Measurements from ENCODE around the gene RFTN1.

Gene RFTN1

DNA sequence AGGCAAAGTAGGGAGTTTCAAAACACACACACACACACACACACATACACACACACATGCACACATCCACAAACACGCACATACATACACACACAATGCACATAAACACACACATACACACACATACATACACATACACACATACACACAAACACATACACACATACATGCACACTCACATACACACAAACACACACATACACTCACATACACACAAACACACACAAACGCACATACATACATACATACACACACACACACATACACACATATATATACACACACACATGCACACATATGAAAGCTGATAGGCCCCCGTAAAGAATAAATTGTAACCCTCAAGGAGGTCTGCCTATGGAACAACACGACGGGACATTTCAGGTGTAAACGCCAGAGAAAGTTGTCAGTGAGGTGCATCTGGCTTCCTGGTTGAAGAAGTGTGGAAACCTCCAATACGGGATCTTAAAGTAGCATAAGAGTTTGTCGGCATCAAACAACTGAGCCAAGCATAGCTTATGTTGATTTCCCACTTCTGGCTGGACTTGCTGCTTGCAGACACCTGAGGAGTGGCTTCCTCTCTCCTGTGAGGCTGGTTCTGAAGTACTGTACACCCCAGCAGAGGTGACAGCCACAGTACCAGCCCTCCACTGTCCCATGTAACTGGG lies 5.8 kb downstream of the RFTN1 start:
- Histone ChIP-seq H3K36me3 (ENCODE audit: control insufficient read depth in 1 of 2, insufficient read depth in 2 of 2, low read length in 2 of 2) (no peaks in the 10 kb centered on the region), H3K27ac (ENCODE audit: low read depth, low read length) (no peak overlapping the region), H3K27me3 (ENCODE audit: control insufficient read depth in 1 of 2, insufficient read depth in 2 of 2, low read length in 2 of 2) (peaks cover 2 to 10% of the 10 kb centered on the region in 2 donors), H3K4me1 (ENCODE audit: control insufficient read depth in 1 of 2, insufficient read depth in 2 of 2, low read length in 2 of 2) (peaks cover 18 to 25% of the 10 kb centered on the region in 2 donors), H3K9me3 (ENCODE audit: control insufficient read depth in 1 of 2, low read length in 2 of 2) (no peaks in the 10 kb centered on the region), H3K9ac (ENCODE audit: low read depth in 1 of 2, low read length in 2 of 2) (no peak overlapping the region), H3K4me3 (ENCODE audit: low read depth in 1 of 2, low read length in 2 of 2) (no peak overlapping the region)

DNA sequence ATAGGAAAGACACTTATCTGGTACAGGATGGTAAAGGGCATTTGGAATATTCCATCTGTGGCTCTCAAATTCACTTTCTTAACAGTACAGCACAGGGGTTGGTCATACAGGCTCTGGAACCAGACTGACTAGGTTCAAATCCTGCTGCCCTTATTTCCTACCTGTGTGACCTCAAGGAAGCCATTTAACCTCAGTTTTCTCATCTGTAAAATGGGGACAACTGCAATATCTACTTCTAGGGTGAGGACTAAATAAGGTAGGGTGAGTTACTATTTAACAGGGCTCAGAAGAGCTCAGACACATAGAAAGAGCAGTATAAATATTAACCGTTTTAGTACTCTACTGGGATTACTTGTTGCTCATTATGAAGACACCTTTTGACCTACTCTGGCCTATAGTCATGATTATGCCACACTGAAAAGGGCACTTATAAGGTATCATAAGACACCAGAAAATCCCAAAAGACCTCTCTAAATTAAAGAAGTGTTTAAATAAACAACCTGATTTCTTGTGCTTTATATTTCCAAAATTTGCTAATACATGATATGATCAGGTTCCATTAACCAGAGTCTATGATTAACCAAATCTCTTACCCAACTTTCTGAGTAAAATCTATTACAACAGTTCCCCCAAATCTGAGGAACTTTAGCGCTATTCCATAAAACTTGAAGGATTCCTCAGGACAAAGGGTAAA lies 6.5 kb downstream of the RFTN1 start:
- no peak overlapping the region for H3K9ac ChIP-seq (ENCODE audit: low read depth in 1 of 2, low read length in 2 of 2)
- peaks cover 18 to 25% of the 10 kb centered on the region in 2 donors for H3K4me1 ChIP-seq (ENCODE audit: control insufficient read depth in 1 of 2, insufficient read depth in 2 of 2, low read length in 2 of 2)
- H3K36me3 ChIP-seq (ENCODE audit: control insufficient read depth in 1 of 2, insufficient read depth in 2 of 2, low read length in 2 of 2): no peaks in the 10 kb centered on the region
- no peak overlapping the region for H3K27ac ChIP-seq (ENCODE audit: low read depth, low read length)
- H3K9me3 ChIP-seq (ENCODE audit: control insufficient read depth in 1 of 2, low read length in 2 of 2): no peaks in the 10 kb centered on the region
- no peak overlapping the region for H3K4me3 ChIP-seq (ENCODE audit: low read depth in 1 of 2, low read length in 2 of 2)
- peaks cover 0 to 5% of the 10 kb centered on the region in 2 donors for H3K27me3 ChIP-seq (ENCODE audit: control insufficient read depth in 1 of 2, insufficient read depth in 2 of 2, low read length in 2 of 2)

DNA sequence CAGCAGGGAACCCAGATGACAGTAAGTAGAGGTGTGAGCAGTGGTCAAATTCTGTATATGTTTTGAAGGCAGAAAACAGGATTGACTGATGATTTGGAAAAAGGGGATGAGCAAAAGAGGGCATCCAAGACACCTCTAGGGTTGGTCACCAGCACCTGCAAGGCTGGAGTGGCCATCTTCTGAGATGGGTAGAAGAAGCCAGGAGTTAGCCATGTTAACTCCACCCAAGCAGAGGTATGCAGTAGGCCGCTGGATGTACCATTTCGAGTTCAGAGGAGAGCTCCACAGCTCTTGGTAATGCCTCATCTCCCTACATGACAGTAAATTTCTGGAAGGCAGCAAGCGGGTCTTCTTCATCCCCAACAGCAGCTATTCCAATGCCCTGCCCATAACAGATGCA lies 7.0 kb downstream of the RFTN1 start:
- peaks cover 0 to 5% of the 10 kb centered on the region in 2 donors for H3K27me3 ChIP-seq (ENCODE audit: control insufficient read depth in 1 of 2, insufficient read depth in 2 of 2, low read length in 2 of 2)
- no peaks in the 10 kb centered on the region for H3K36me3 ChIP-seq (ENCODE audit: control insufficient read depth in 1 of 2, insufficient read depth in 2 of 2, low read length in 2 of 2)
- H3K9me3 ChIP-seq (ENCODE audit: control insufficient read depth in 1 of 2, low read length in 2 of 2): no peaks in the 10 kb centered on the region
- H3K27ac ChIP-seq (ENCODE audit: low read depth, low read length): no peak overlapping the region
- no peak overlapping the region for H3K4me3 ChIP-seq (ENCODE audit: low read depth in 1 of 2, low read length in 2 of 2)
- peaks cover 18 to 25% of the 10 kb centered on the region in 2 donors for H3K4me1 ChIP-seq (ENCODE audit: control insufficient read depth in 1 of 2, insufficient read depth in 2 of 2, low read length in 2 of 2)
- H3K9ac ChIP-seq (ENCODE audit: low read depth in 1 of 2, low read length in 2 of 2): no peak overlapping the region

DNA sequence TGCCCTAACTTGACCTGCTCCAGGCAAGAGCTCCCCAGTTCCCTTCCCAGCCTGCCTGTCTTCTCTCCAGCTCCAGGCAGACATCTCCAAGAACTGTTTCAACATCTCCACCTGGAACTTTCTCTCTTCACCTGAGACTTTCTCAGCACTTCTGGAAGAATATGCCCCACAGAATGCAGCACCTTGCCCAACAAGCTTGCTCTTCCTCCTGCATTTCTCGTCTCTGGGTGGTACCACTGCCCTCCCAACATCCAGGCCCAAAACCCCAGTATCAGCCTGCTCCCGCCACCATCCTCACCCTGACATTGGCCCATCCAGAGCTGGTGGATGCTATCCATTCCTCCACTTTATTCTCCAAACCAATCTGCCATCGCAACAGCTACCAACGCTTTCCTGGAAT lies 8.8 kb downstream of the RFTN1 start:
- Histone ChIP-seq H3K9ac (ENCODE audit: low read depth in 1 of 2, low read length in 2 of 2) (no peak overlapping the region), H3K9me3 (ENCODE audit: control insufficient read depth in 1 of 2, low read length in 2 of 2) (no peaks in the 10 kb centered on the region), H3K27me3 (ENCODE audit: control insufficient read depth in 1 of 2, insufficient read depth in 2 of 2, low read length in 2 of 2) (no peaks in the 10 kb centered on the region), H3K4me1 (ENCODE audit: control insufficient read depth in 1 of 2, insufficient read depth in 2 of 2, low read length in 2 of 2) (peaks cover 14 to 16% of the 10 kb centered on the region in 2 donors), H3K36me3 (ENCODE audit: control insufficient read depth in 1 of 2, insufficient read depth in 2 of 2, low read length in 2 of 2) (peaks cover 0 to 3% of the 10 kb centered on the region in 2 donors), H3K4me3 (ENCODE audit: low read depth in 1 of 2, low read length in 2 of 2) (no peak overlapping the region), H3K27ac (ENCODE audit: low read depth, low read length) (no peak overlapping the region)

DNA sequence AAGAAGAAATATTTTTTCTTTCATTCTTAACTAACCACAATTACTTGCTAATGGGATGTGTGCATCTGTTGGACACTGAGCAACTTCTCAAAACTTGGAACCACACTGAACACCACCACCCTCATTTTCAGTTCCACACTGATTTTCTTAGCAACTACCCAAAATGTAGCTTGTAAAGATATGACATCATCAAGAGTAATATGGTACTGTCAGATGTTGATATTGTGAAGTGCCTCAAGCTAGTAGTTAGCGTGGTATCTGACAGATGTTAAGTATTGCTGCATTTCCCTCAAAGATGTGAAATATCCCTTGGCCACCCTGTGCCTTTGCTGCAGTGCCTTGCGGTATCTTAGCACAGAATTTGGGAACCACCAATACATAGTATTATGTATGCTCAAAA lies 9.3 kb downstream of the RFTN1 start:
- H3K27me3 ChIP-seq (ENCODE audit: control insufficient read depth in 1 of 2, insufficient read depth in 2 of 2, low read length in 2 of 2): no peaks in the 10 kb centered on the region
- no peaks in the 10 kb centered on the region for H3K9me3 ChIP-seq (ENCODE audit: control insufficient read depth in 1 of 2, low read length in 2 of 2)
- no peak overlapping the region for H3K4me3 ChIP-seq (ENCODE audit: low read depth in 1 of 2, low read length in 2 of 2)
- no peak overlapping the region for H3K27ac ChIP-seq (ENCODE audit: low read depth, low read length)
- H3K36me3 ChIP-seq (ENCODE audit: control insufficient read depth in 1 of 2, insufficient read depth in 2 of 2, low read length in 2 of 2): peaks cover 0 to 3% of the 10 kb centered on the region in 2 donors
- peaks cover 12 to 13% of the 10 kb centered on the region in 2 donors for H3K4me1 ChIP-seq (ENCODE audit: control insufficient read depth in 1 of 2, insufficient read depth in 2 of 2, low read length in 2 of 2)
- H3K9ac ChIP-seq (ENCODE audit: low read depth in 1 of 2, low read length in 2 of 2): no peak overlapping the region

DNA sequence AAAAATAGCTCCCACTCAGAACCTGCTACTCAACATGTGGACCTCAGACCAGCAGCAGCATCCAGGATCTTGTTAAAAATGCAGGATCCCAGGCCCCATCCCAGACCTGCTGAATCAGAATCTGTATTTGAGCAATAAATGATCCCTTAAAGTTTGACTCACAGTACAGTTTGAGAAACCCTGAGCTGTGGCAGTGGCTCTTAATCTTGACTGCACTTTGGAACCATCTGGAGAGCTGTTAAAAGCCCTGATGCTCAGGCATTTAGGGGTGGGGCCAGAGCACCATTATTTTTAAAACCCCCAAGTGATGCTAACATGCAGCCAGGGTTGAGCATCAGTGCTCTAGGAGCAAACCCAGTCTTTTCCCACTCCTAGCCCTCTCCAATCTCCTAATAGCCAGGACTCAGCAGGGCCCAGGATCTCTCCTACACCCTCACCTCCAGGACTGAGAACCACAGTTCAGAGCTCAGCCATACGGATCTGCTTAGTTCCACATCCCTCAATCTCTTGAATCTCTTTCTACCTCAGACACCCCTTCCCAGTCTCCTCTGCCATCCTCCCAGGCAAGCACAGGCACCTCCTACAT lies 10.2 kb downstream of the RFTN1 start:
- Histone ChIP-seq H3K27ac (ENCODE audit: low read depth, low read length) (no peak overlapping the region), H3K4me3 (ENCODE audit: low read depth in 1 of 2, low read length in 2 of 2) (no peak overlapping the region), H3K4me1 (ENCODE audit: control insufficient read depth in 1 of 2, insufficient read depth in 2 of 2, low read length in 2 of 2) (peaks cover 8% of the 10 kb centered on the region in 2 donors), H3K9ac (ENCODE audit: low read depth in 1 of 2, low read length in 2 of 2) (no peak overlapping the region), H3K9me3 (ENCODE audit: control insufficient read depth in 1 of 2, low read length in 2 of 2) (no peaks in the 10 kb centered on the region), H3K36me3 (ENCODE audit: control insufficient read depth in 1 of 2, insufficient read depth in 2 of 2, low read length in 2 of 2) (peaks cover 0 to 3% of the 10 kb centered on the region in 2 donors), H3K27me3 (ENCODE audit: control insufficient read depth in 1 of 2, insufficient read depth in 2 of 2, low read length in 2 of 2) (no peaks in the 10 kb centered on the region)

DNA sequence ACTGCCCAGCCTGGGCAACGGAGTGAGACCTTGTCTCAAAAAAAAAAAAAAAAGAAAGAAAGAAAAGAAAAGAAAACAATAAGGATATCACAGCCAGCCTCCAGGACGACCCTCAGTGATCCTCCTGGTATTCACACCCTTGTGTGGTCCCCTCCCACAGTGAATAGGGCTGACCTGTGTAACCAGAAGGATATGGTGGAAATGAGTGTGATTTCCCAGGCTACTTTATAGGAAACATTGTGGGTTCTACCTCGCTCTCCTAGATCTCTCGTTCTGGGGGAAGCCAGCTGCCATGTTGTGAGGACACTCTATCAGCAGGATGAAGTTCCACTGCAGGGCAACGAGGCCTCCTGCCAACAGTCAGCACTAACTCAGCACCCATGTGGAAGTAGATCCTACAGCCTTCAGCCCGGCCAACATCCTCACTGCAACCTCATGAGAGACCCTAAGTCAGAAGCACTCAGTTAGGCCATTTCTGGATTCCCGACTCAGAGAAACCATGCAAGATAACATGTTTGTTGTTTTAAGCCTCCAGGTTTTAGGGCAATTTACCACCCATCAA lies 11.1 kb downstream of the RFTN1 start:
- Histone ChIP-seq H3K9me3 (ENCODE audit: control insufficient read depth in 1 of 2, low read length in 2 of 2) (no peaks in the 10 kb centered on the region), H3K36me3 (ENCODE audit: control insufficient read depth in 1 of 2, insufficient read depth in 2 of 2, low read length in 2 of 2) (peaks cover 0 to 3% of the 10 kb centered on the region in 2 donors), H3K27me3 (ENCODE audit: control insufficient read depth in 1 of 2, insufficient read depth in 2 of 2, low read length in 2 of 2) (no peaks in the 10 kb centered on the region), H3K27ac (ENCODE audit: low read depth, low read length) (no peak overlapping the region), H3K9ac (ENCODE audit: low read depth in 1 of 2, low read length in 2 of 2) (no peak overlapping the region), H3K4me1 (ENCODE audit: control insufficient read depth in 1 of 2, insufficient read depth in 2 of 2, low read length in 2 of 2) (peaks cover 0 to 5% of the 10 kb centered on the region in 2 donors), H3K4me3 (ENCODE audit: low read depth in 1 of 2, low read length in 2 of 2) (no peak overlapping the region)

DNA sequence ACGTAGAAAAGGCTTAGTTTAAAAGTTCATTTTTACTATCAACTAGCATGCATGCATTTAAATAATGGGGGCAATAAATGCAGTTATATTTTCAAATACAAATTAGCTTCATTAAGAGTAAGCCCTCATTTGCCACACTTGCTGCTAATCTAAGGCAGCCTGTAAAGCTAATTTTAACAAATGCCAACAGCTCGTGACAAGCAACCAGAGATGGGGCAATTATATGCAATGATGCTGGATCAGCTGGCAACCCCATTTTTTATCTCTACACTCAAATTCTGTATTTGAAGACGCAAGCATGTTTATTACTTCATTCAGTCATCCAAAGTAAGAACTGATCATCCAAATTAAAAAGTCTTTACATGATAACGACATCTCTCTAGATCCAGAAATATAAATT lies 12.1 kb downstream of the RFTN1 start:
- peaks cover 0 to 5% of the 10 kb centered on the region in 2 donors for H3K4me1 ChIP-seq (ENCODE audit: control insufficient read depth in 1 of 2, insufficient read depth in 2 of 2, low read length in 2 of 2)
- no peak overlapping the region for H3K27ac ChIP-seq (ENCODE audit: low read depth, low read length)
- H3K27me3 ChIP-seq (ENCODE audit: control insufficient read depth in 1 of 2, insufficient read depth in 2 of 2, low read length in 2 of 2): no peaks in the 10 kb centered on the region

DNA sequence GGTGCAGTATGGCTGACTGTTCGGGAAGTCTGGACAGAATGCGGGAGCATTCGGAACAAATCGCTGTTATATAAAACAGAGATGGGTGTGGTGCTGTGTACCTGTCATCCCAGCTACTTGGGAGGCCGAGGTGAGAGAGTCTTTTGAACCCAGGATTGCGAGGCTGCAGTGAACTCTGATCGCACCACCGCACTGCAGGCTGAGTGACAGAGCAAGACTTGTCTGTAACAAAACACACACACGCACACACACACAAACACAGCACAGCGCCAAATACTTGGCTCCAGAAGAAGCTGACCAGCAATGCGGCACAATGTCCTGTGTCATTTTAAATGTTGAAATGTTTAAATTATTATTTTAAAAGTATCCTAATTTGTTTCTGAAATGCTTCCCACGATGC lies 12.6 kb downstream of the RFTN1 start:
- H3K27ac ChIP-seq (ENCODE audit: low read depth, low read length): no peak overlapping the region
- no peak overlapping the region for H3K9ac ChIP-seq (ENCODE audit: low read depth in 1 of 2, low read length in 2 of 2)
- H3K4me1 ChIP-seq (ENCODE audit: control insufficient read depth in 1 of 2, insufficient read depth in 2 of 2, low read length in 2 of 2): peaks cover 0 to 5% of the 10 kb centered on the region in 2 donors
- no peaks in the 10 kb centered on the region for H3K27me3 ChIP-seq (ENCODE audit: control insufficient read depth in 1 of 2, insufficient read depth in 2 of 2, low read length in 2 of 2)
- H3K9me3 ChIP-seq (ENCODE audit: control insufficient read depth in 1 of 2, low read length in 2 of 2): no peaks in the 10 kb centered on the region
- peaks cover 0 to 3% of the 10 kb centered on the region in 2 donors for H3K36me3 ChIP-seq (ENCODE audit: control insufficient read depth in 1 of 2, insufficient read depth in 2 of 2, low read length in 2 of 2)
- no peak overlapping the region for H3K4me3 ChIP-seq (ENCODE audit: low read depth in 1 of 2, low read length in 2 of 2)

More for the DNA sequence above, 12.1 kb downstream of the RFTN1 start:
- Histone ChIP-seq H3K36me3 (ENCODE audit: control insufficient read depth in 1 of 2, insufficient read depth in 2 of 2, low read length in 2 of 2) (peaks cover 0 to 3% of the 10 kb centered on the region in 2 donors), H3K9ac (ENCODE audit: low read depth in 1 of 2, low read length in 2 of 2) (no peak overlapping the region), H3K9me3 (ENCODE audit: control insufficient read depth in 1 of 2, low read length in 2 of 2) (no peaks in the 10 kb centered on the region), H3K4me3 (ENCODE audit: low read depth in 1 of 2, low read length in 2 of 2) (no peak overlapping the region)

DNA sequence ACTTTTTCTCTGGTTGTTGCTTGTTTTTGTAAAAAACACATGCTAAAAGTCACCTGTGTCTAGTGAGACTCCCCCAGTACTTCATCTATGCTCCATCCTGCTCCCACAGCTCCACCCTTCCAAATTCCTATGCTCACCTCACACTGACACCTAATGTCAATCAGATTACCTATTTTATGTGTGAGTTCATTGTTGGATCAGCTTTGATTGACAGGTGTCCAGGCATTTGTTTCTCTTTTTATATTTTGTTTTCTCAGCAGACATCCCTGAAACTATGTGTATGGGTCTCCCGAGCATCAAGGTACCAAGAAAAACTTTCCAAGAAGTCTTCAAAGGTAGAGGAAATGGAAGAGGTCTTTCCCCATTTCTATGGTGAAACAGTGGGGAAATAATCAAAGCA lies 13.4 kb downstream of the RFTN1 start:
- Histone ChIP-seq H3K9ac (ENCODE audit: low read depth in 1 of 2, low read length in 2 of 2) (no peak overlapping the region), H3K27me3 (ENCODE audit: control insufficient read depth in 1 of 2, insufficient read depth in 2 of 2, low read length in 2 of 2) (no peaks in the 10 kb centered on the region), H3K36me3 (ENCODE audit: control insufficient read depth in 1 of 2, insufficient read depth in 2 of 2, low read length in 2 of 2) (peaks cover 0 to 3% of the 10 kb centered on the region in 2 donors), H3K27ac (ENCODE audit: low read depth, low read length) (no peak overlapping the region), H3K4me3 (ENCODE audit: low read depth in 1 of 2, low read length in 2 of 2) (no peak overlapping the region), H3K4me1 (ENCODE audit: control insufficient read depth in 1 of 2, insufficient read depth in 2 of 2, low read length in 2 of 2) (peaks cover 0 to 5% of the 10 kb centered on the region in 2 donors), H3K9me3 (ENCODE audit: control insufficient read depth in 1 of 2, low read length in 2 of 2) (no peaks in the 10 kb centered on the region)

All from duodenal mucosa (tissue), 2 donors.